ENCODE measurements around the gene FTL.
A peak's percentile ranks its signal among the peaks of the same experiment; 100 is the strongest.

The FTL gene

DNA sequence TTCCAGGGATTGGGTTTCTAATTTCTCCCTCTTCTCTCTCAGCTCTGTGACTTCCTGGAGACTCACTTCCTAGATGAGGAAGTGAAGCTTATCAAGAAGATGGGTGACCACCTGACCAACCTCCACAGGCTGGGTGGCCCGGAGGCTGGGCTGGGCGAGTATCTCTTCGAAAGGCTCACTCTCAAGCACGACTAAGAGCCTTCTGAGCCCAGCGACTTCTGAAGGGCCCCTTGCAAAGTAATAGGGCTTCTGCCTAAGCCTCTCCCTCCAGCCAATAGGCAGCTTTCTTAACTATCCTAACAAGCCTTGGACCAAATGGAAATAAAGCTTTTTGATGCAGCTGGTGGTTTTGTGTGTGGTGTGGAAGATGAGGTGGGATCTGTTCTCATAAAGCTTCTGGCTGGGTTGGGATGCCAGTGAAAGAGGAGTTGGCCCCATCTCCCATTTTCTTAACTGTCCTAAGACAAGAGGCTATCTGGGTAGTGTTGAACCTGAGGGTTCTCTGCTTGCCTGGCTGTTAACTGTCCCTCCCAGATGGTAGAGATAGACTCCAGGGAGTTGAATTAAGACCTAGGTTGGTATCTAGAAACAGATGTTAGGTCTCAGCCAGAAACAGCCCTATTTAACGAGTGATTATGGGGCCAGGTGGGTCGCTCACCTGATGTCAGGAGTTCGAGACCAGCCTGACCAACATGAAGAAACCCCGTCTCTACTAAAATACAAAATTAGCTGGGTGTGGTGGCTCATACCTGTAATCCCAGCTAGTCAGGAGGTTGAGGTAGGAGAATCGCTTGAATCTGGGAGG lies 1.6 kb downstream of the FTL start:
- no peak for DNase-seq (ENCODE audit: low spot score)

GRCh38 chr19:48967346-48968178 lies 2.5 kb downstream of the FTL start:
- peak; percentile 22 for DNase-seq (ENCODE audit: low spot score)

DNA sequence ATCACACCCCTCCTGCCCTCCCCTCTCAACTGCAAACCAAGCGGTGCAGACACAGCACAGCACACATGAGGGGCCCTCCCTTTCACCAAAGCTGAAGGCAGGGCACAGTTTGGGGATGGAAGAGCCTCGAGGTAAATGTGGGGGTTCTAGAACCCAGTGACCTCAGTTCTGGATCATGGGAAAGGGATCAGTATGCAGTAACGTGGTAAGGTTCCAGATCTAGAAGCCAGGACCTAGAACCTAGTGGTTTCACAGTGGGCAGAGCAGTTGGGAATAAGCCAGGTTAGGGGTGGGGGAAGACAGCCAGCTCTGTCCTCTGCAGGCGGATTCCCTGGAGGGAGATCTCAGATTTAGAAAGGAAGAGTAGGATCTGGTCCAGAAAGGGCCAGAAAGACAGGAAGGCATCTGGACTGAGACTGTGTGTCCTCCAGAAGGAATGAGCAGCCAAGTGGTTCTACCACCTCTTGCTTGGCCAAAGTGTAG lies 3.1 kb downstream of the FTL start:
- no peak for DNase-seq (ENCODE audit: low spot score)

DNA sequence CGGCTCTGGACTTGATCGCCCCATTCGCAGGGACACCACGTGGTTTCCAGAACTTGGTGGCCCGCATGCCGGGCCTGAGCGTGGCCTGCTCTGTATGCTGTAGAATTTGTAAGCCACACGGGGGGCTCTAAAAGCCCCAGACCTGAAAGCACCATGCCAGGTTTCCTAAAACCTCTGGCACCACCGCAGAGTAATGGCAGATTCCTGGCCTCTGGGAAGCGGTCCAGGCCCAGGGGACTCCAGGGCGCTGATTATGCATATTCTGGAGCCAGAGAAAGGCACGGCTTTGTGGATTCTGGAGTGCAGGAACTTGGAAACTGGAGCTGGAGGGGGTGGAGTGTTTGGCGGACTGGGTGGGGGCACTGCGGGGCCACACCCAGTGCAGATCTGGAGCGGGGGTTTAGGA lies 3.7 kb downstream of the FTL start:
- DNase-seq (ENCODE audit: low spot score), result no peak

GRCh38 chr19:48969276-48970138 lies 4.4 kb downstream of the FTL start:
- no peak for DNase-seq (ENCODE audit: low spot score)

- no peak for DNase-seq (ENCODE audit: low spot score)
These were observed 5.1 kb downstream of the FTL start for GRCh38 chr19:48970139-48970766.

DNA sequence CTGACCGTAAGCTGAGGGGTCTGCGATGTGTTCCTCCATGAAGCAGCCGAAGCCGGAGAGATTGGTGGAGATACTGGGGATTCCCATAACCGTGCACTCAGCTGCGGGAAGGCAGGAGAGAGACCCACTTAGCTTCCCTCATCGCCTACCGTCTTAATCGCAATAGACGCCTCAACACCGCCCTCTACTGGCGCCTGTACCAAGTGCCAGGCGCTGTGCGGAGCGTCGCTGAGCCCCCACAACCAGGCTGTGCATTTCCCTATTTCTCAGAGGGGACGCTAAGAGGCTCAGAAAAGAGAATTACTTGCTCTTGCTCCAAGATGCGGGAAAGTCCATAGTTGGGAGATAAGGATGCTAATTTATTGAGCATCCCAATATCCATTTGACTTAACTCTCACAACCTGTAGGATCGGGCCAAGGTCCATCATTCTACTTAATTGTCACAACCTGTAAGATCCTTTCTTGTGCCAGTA lies 5.8 kb downstream of the FTL start:
- peak; percentile 82 for DNase-seq (ENCODE audit: low spot score)

GRCh38 chr19:48975947-48976847 lies 11.1 kb downstream of the FTL start:
- peak; percentile 37 for DNase-seq (ENCODE audit: low spot score)

- no peak for DNase-seq (ENCODE audit: low spot score)
These were observed 12.0 kb downstream of the FTL start for GRCh38 chr19:48977061-48977460.

DNA sequence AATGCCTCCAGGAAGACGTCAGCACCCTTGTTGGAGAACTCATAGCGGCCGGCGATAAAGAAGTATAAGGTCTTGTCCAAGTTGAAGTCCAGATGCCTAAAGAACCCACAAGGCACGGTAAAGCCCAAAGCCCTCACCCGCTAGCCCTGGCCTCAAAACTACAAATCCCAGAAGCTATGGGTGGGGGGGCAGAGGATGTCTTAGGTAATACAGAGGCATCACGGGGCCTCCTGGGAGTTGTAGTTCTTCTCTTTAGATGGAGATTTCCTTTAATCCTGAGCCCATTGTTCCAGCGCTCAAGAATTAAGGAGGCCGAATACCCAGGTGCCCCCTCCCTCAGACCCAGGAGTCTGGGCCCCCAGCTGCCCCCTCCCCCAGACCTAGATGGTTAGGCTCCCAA lies 17.2 kb downstream of the FTL start:
- no peak for DNase-seq (ENCODE audit: low spot score)

- no peak for DNase-seq (ENCODE audit: low spot score)
These were observed 20.6 kb downstream of the FTL start for GRCh38 chr19:48985711-48986110.

- DNase-seq (ENCODE audit: low spot score), result no peak
These were observed 21.1 kb downstream of the FTL start for GRCh38 chr19:48986211-48986610.

GRCh38 chr19:48987323-48987722 lies 22.2 kb downstream of the FTL start:
- DNase-seq (ENCODE audit: low spot score), result no peak

DNA sequence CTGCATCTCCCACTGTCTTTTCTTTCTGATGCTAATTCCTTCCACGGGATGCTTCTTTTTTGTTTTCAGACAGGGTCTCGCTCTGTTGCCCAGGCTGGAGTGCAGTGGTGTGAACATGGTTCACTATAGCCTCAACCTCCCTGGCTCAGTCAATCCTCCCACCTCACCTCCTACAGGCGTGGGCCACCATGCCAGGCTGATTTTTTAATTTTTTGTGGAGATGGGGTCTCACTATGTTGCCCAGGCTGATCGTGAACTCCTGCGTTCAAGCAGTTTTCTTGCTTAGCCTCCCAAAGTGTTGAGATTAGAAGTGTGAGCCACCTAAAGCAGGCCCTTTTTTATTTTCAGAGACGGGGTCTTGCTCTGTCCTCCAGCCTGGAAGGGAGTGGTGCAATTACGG lies 23.2 kb downstream of the FTL start:
- DNase-seq (ENCODE audit: low spot score), result no peak

DNA sequence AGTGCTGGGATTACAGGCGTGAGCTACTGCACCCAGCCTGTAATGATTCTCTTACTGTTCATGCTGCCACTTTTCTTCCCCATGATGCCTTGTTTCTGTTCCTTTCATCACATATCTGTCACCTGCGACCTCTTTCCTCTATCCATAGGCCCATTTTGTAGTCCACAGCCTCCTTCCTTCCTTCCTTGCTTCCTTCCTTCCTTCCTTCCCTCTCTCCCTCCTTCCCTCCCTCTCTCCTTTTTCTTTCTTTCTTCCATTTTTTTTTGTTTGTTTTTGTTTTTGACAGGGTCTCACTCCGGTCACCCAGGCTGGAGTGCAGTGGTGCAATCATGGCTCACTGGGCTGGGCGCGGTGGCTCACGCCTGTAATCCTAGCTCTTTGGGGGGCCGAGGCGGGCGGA lies 23.8 kb downstream of the FTL start:
- no peak for DNase-seq (ENCODE audit: low spot score)

DNA sequence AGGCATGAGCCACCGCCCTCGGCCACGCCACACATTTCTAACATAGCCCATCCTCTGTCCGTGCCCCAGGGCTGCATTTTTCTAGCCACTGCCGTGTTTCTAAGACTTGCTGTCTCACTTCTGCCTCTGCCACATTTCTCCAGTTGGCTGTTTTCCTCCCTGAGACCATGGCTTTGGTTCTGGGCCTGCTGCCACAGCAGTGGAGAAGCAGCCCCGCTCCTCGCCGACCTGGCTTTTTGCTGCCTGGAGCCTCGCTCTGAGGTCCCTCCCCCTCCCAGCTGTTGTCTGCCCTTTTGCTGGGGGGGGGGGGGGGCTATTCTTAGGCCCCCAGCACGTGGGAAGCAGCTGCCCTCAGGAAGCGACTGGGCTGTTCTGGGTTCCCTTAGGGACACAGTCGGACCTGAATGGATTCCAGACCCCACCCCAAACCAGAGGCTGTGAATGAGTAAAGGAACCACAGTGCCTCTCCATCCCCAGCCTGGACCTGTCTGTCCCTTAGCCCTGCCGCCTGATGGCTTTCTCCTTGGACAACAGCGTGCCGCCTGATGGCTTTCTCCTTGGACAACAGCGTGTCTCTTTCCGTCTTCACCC lies 24.7 kb downstream of the FTL start:
- DNase-seq (ENCODE audit: low spot score), result no peak

GRCh38 chr19:48990400-48990799 lies 25.3 kb downstream of the FTL start:
- DNase-seq (ENCODE audit: low spot score), result no peak

GRCh38 chr19:48991011-48991609 lies 26.0 kb downstream of the FTL start:
- no peak for DNase-seq (ENCODE audit: low spot score)

- DNase-seq (ENCODE audit: low spot score), result no peak
These were observed 26.9 kb downstream of the FTL start for GRCh38 chr19:48991873-48992580.
